ENCODE data around the gene PFN1. TPM values are rescaled to one million over a fixed set of nuclear protein-coding genes. Genes with fewer than 3 reads are reported as not detected.

Gene PFN1
- total RNA-seq, 3 donors from 2014 or later (not counting 1 experiment from before 2014, with no cell fraction given) = 1,278 to 1,379 (median 1,308) TPM

DNA sequence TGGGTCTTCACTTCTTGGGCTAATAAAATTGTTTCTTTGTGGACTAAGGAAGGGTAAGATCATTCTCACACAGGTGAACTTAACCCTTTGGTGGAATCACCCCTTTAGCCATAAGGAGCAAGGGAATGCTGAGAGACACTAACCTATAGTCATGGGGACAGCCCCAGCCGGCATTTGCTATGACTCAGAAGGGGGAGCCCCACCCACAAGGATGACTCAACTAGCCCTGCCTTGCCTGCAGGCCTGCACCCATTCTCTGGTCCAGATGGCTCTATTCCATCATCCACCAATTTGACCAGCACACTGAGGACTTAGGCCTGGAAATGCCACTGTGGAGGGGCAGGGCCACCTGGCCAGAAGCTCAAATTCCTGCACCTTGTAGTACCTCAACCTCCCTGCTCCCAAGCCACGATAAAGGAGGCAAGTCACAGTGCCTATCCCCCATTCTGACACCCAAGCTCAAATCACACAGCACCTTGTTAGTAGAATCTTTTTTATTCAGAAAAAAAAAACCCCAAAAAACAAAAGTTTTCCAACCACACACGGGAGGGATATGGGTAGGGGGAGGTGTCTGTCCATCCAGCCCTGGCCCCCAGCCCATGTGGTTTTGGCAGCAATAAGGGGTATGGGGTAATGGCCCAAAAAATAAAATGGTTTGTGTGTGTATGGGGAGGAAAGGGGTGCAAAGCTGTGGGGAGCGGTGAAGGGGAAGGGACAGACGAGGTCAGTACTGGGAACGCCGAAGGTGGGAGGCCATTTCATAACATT is 3.0 kb downstream of the PFN1 start:
- Mint-ChIP-seq H3K27ac (peak overlapping the region; percentile 87 to 93), H3K36me3 (peaks cover 14% of the 10 kb centered on the region), H3K4me1 (peaks cover 68 to 76% of the 10 kb centered on the region in 2 donors), H3K27me3 (ENCODE audit: low read depth in 2 of 2) (peaks cover 0 to 2% of the 10 kb centered on the region in 2 donors), H3K9me3 (no peaks in the 10 kb centered on the region), H3K4me3 (peak overlapping the region; percentile 91)
- peak overlapping the region; percentile 96 for H3K27ac ChIP-seq (ENCODE audit: low read length)
- intact Hi-C loops (cut with micrococcal nuclease) = loop anchor here (2.0 to 5.0 kb wide), 2 partner anchors 45 to 472 kb away; partner anchors contain the start of gene NUP88
- H3K36me3 ChIP-seq (ENCODE audit: control insufficient read depth, insufficient read depth, low read length) = peaks cover 50% of the 10 kb centered on the region
- H3K4me1 ChIP-seq (ENCODE audit: control insufficient read depth, insufficient read depth, low read length) = peaks cover 69% of the 10 kb centered on the region
- DNase-seq (peak; percentile 75 to 83), ATAC-seq (peak; percentile 30 to 50 (median 39))
- TF ChIP-seq, protein P1, sequence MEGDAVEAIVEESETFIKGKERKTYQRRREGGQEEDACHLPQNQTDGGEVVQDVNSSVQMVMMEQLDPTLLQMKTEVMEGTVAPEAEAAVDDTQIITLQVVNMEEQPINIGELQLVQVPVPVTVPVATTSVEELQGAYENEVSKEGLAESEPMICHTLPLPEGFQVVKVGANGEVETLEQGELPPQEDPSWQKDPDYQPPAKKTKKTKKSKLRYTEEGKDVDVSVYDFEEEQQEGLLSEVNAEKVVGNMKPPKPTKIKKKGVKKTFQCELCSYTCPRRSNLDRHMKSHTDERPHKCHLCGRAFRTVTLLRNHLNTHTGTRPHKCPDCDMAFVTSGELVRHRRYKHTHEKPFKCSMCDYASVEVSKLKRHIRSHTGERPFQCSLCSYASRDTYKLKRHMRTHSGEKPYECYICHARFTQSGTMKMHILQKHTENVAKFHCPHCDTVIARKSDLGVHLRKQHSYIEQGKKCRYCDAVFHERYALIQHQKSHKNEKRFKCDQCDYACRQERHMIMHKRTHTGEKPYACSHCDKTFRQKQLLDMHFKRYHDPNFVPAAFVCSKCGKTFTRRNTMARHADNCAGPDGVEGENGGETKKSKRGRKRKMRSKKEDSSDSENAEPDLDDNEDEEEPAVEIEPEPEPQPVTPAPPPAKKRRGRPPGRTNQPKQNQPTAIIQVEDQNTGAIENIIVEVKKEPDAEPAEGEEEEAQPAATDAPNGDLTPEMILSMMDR (IDR thresholded peaks at IDR 0.05) = no peak
- 27% methylated on average over 7 of the region's 7 CpGs for WGBS (ENCODE audit: insufficient coverage)
- H3K27me3 ChIP-seq (ENCODE audit: control insufficient read depth, insufficient read depth, low read length) = no peaks in the 10 kb centered on the region
- H3K4me3 ChIP-seq (ENCODE audit: low read length) = peak overlapping the region; percentile 99
- no peaks in the 10 kb centered on the region for H3K9me3 ChIP-seq (ENCODE audit: control insufficient read depth, insufficient read depth, low read length)

DNA sequence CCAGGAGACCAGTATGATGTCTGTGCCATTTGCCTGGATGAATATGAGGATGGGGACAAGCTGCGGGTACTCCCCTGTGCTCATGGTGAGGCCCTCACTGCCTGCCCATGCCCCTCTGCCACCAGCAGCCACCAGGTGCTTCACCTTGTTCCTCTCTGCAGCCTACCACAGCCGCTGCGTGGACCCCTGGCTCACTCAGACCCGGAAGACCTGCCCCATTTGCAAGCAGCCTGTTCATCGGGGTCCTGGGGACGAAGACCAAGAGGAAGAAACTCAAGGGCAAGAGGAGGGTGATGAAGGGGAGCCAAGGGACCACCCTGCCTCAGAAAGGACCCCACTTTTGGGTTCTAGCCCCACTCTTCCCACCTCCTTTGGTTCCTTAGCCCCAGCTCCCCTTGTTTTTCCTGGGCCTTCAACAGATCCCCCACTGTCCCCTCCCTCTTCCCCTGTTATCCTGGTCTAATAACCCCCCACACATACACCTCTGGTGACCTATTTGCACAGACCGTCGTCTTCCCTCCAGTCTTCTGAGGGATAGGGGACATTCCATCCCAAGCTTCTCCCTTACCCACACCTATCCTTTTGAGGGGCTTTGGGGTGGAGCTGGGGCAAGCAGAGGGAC is 3.7 kb downstream of the PFN1 start:
- H3K4me3 ChIP-seq (ENCODE audit: low read length) = peak overlapping the region; percentile 99
- peaks cover 65 to 79% of the 10 kb centered on the region in 2 donors for H3K4me1 Mint-ChIP-seq
- peaks cover 14% of the 10 kb centered on the region for H3K36me3 Mint-ChIP-seq

DNA sequence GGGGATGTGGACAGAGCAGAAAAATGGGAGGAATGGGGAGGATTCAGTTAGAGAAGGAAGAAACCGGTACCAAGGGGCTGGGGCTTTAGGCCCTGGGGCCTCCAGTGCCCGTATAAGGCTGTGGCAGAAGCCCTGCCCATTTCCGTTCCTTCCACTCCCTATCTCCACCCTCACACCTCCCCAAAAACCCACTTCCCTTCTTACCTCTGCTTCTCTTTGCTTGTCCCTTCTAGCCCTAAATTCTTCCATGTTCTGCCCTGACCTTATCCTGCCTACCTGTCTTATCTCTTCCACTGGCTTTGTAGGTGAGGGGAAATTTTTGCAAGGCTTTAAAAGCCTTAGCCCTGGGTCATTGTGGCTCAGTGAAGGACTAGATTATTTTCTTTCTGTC is 4.2 kb downstream of the PFN1 start:
- 0% methylated on average over 3 of the region's 3 CpGs for WGBS (ENCODE audit: insufficient coverage)
- TF ChIP-seq, protein P1 (IDR thresholded peaks at IDR 0.05) = no peak
- H3K9me3 Mint-ChIP-seq = no peaks in the 10 kb centered on the region
- Histone ChIP-seq H3K36me3 (ENCODE audit: control insufficient read depth, insufficient read depth, low read length) (peaks cover 50% of the 10 kb centered on the region), H3K9me3 (ENCODE audit: control insufficient read depth, insufficient read depth, low read length) (no peaks in the 10 kb centered on the region), H3K27me3 (ENCODE audit: control insufficient read depth, insufficient read depth, low read length) (no peaks in the 10 kb centered on the region), H3K4me3 (ENCODE audit: low read length) (peak overlapping the region; percentile 99), H3K4me1 (ENCODE audit: control insufficient read depth, insufficient read depth, low read length) (peaks cover 69% of the 10 kb centered on the region), H3K27ac (ENCODE audit: low read length) (peak overlapping the region; percentile 96)
- DNase-seq (peak in 1 of 2 donors; percentile 82), ATAC-seq (no peak)
- H3K27me3 Mint-ChIP-seq (ENCODE audit: low read depth in 2 of 2) = peaks cover 0 to 2% of the 10 kb centered on the region in 2 donors
- peak overlapping the region; percentile 87 to 93 for H3K27ac Mint-ChIP-seq
- intact Hi-C loops (cut with micrococcal nuclease) = loop anchor here (2.0 kb wide), 1 partner anchor 43 kb away; no protein-coding TSS in a partner anchor
- H3K36me3 Mint-ChIP-seq = peaks cover 14% of the 10 kb centered on the region
- peak overlapping the region; percentile 91 for H3K4me3 Mint-ChIP-seq
- H3K4me1 Mint-ChIP-seq = peaks cover 65 to 82% of the 10 kb centered on the region in 2 donors

More for the DNA sequence above, 3.7 kb downstream of the PFN1 start:
- Histone ChIP-seq H3K27ac (ENCODE audit: low read length) (peak overlapping the region; percentile 96), H3K4me1 (ENCODE audit: control insufficient read depth, insufficient read depth, low read length) (peaks cover 65% of the 10 kb centered on the region), H3K9me3 (ENCODE audit: control insufficient read depth, insufficient read depth, low read length) (no peaks in the 10 kb centered on the region), H3K27me3 (ENCODE audit: control insufficient read depth, insufficient read depth, low read length) (no peaks in the 10 kb centered on the region), H3K36me3 (ENCODE audit: control insufficient read depth, insufficient read depth, low read length) (peaks cover 50% of the 10 kb centered on the region)
- no peaks in the 10 kb centered on the region for H3K9me3 Mint-ChIP-seq
- TF ChIP-seq, protein P1 (IDR thresholded peaks at IDR 0.05) = no peak
- ATAC-seq (no peak), DNase-seq (peak in 1 of 2 donors; percentile 45)
- H3K4me3 Mint-ChIP-seq = peak overlapping the region; percentile 91
- peaks cover 0 to 2% of the 10 kb centered on the region in 2 donors for H3K27me3 Mint-ChIP-seq (ENCODE audit: low read depth in 2 of 2)
- WGBS (ENCODE audit: insufficient coverage) = 21% methylated on average over 8 of the region's 8 CpGs
- H3K27ac Mint-ChIP-seq = peak overlapping the region; percentile 87 to 93
- intact Hi-C loops (cut with micrococcal nuclease) = loop anchor here (2.0 to 5.0 kb wide), 2 partner anchors 44 to 473 kb away; partner anchors contain the start of gene NUP88
